ENCODE measurements around the gene CPPED1.

- TF ChIP-seq YY1 (IDR thresholded peaks at IDR 0.05; ENCODE audit: insufficient read depth, insufficient read length) (no peak), ZNF274 (IDR thresholded peaks at IDR 0.05; ENCODE audit: low read depth, low read length) (no peak)
These were observed 192.6 kb downstream of the CPPED1 start for GRCh38 chr16:12611006-12611477.
